GM12878 (cell line): ENCODE measurements around the gene VSIG8. TPM values are rescaled to one million over a fixed set of nuclear protein-coding genes. Genes with fewer than 3 reads are reported as not detected.

Source experiments
- ATAC-seq: fragments of 200-7000 bp; cut with Tn5 transposase; 3 replicates; pipeline ENCODE4 v1.9.1; 2020; ENCODE audit warnings: mild to moderate bottlenecking, moderate library complexity
- BruUV-seq: library from RNA; stranded (reverse); fragments of 400-500 nt; replicated peaks from 2 replicates; lab custom pipeline; 2021; lab: Mats Ljungman, UMichigan
- CTCF ChIA-PET: fragments of 300-600 bp; sonication (Branson Sonifier 250); formaldehyde crosslinking; extraction: SDS; loops from one replicate; lab custom pipeline; 2021; ENCODE audit warnings: inconsistent platforms; lab: Yijun Ruan, JAX
- POLR2A ChIA-PET: fragments of 350-600 bp; formaldehyde crosslinking; extraction: SDS; loops from one replicate; lab custom pipeline; 2021; ENCODE audit warnings: inconsistent platforms; lab: Charles Lee
- RAD21 ChIA-PET: fragments of 300-600 bp; sonication (Branson Sonifier 250); formaldehyde crosslinking; loops from one replicate; lab custom pipeline; 2023; ENCODE audit warnings: antibody characterized with exemption; ENCODE audit not compliant: unreplicated experiment; lab: Charles Lee
- SMC1A ChIA-PET: fragments of 300-600 bp; sonication (Branson Sonifier 250); formaldehyde crosslinking; loops from one replicate; lab custom pipeline; 2023; ENCODE audit not compliant: unreplicated experiment, uncharacterized antibody; lab: Charles Lee
- DNase-seq: peaks from one replicate; pipeline ENCODE4 v3.0.0-alpha.2; 2011; ENCODE audit warnings: low read depth, low spot score
- FAIRE-seq: peaks from 3 replicates; lab custom pipeline; 2011; peaks lifted over from hg19 to GRCh38; lab: Jason Lieb, UNC
- H2AFZ ChIP-seq: 2 replicates; pipeline ENCODE4 v1.6.0; 2011; ENCODE audit warnings: low read depth, low read length, control low read depth; ENCODE audit not compliant: control insufficient read depth
- H3K27ac ChIP-seq: 2 replicates; pipeline ENCODE4 v1.5.1; 2011; ENCODE audit warnings: control low read depth; ENCODE audit not compliant: control insufficient read depth, insufficient read depth
- H3K27me3 ChIP-seq, 2 experiments: replicated peaks in 1 of 2; 2 replicates each; pipeline versions ENCODE4 v1.6.0 to v1.6.1; 2011; ENCODE audit warnings: low read length in 1 of 2; ENCODE audit not compliant: control insufficient read depth in 2 of 2, insufficient read depth in 2 of 2
- H3K36me3 ChIP-seq, 2 experiments: 2 replicates each; pipeline ENCODE4 v1.5.1; 2011; ENCODE audit warnings: low read length in 1 of 2; ENCODE audit not compliant: control insufficient read depth in 2 of 2, insufficient read depth in 2 of 2
- H3K4me1 ChIP-seq: 2 replicates; pipeline ENCODE4 v1.6.1; 2011; ENCODE audit warnings: mild to moderate bottlenecking, low read length, moderate library complexity, mixed read lengths; ENCODE audit not compliant: control insufficient read depth, insufficient read depth
- H3K4me2 ChIP-seq: 2 replicates; pipeline ENCODE4 v1.6.0; 2011; ENCODE audit warnings: control low read depth; ENCODE audit not compliant: control insufficient read depth, insufficient read depth
- H3K4me3 ChIP-seq: fragments of 200-600 bp; sonication (generic); 2 replicates; pipeline ENCODE4 v1.5.1; 2016
- H3K79me2 ChIP-seq: 2 replicates; pipeline ENCODE4 v1.6.0; 2011; ENCODE audit warnings: low read length; ENCODE audit not compliant: control insufficient read depth, insufficient read depth
- H3K9ac ChIP-seq: 2 replicates; pipeline ENCODE4 v1.8.0; 2011; ENCODE audit warnings: low read length, control low read depth, mixed read lengths; ENCODE audit not compliant: control insufficient read depth, insufficient read depth
- H3K9me3 ChIP-seq: replicated peaks from 3 replicates; pipeline ENCODE4 v1.5.1; 2011; ENCODE audit warnings: mild to moderate bottlenecking, low read length; ENCODE audit not compliant: control insufficient read depth, insufficient read depth
- H4K20me1 ChIP-seq: 2 replicates; pipeline ENCODE4 v1.6.0; 2011; ENCODE audit not compliant: control insufficient read depth, insufficient read depth
- EP300 ChIP-seq, 2 experiments: fragments of 150-350 bp in 1 of 2; IDR thresholded peaks; 2 replicates each; pipeline ENCODE4 v1.6.1; 2011 to 2012; ENCODE audit warnings: low read depth in 2 of 2, low read length in 2 of 2, borderline replicate concordance in 1 of 2, improper control_type of control experiment in 1 of 2, inconsistent platforms in 1 of 2; ENCODE audit not compliant: control insufficient read depth in 1 of 2
- FOS ChIP-seq: IDR thresholded peaks from 3 replicates; pipeline ENCODE4 v1.6.1; 2011; ENCODE audit warnings: borderline replicate concordance; ENCODE audit not compliant: insufficient read length; ENCODE audit errors: extremely low read depth
- FOXM1 ChIP-seq: IDR thresholded peaks from 2 replicates; pipeline ENCODE4 v1.6.1; 2012; ENCODE audit warnings: low read depth, mild to moderate bottlenecking, inconsistent platforms, low read length, moderate library complexity
- IRF4 ChIP-seq: IDR thresholded peaks from 2 replicates; pipeline ENCODE4 v1.6.1; 2011; ENCODE audit warnings: low read depth, low read length
- MEF2A ChIP-seq: IDR thresholded peaks from 2 replicates; pipeline ENCODE4 v1.6.1; 2011; ENCODE audit warnings: low read depth, mild to moderate bottlenecking, low read length, moderate library complexity; ENCODE audit not compliant: insufficient read depth
- NR2C2 ChIP-seq: IDR thresholded peaks from 2 replicates; pipeline ENCODE4 v1.6.1; 2011; ENCODE audit warnings: borderline replicate concordance, low read depth; ENCODE audit not compliant: control insufficient read depth, insufficient read length
- WGBS: methylation state at CpG from one replicate; pipeline ENCODE4 v1.1.6; 2016; ENCODE audit warnings: low lambda C conversion rate; ENCODE audit not compliant: insufficient replicate concordance, insufficient coverage; ENCODE audit errors: missing lambda C conversion rate; 5-methylcytosine and 5-hydroxymethylcytosine counted together
- in situ Hi-C: fragments of 300-500 bp; cut with MboI; formaldehyde crosslinking; loops from 9 replicates; pipeline ENCODE4 v1.14.3; 2018; ENCODE audit warnings: mixed read lengths
- intact Hi-C: fragments of 100-400 bp; cut with micrococcal nuclease; formaldehyde crosslinking; loops from one replicate; pipeline ENCODE4 v1.14.2; 2022; ENCODE audit not compliant: unreplicated experiment
- polyA plus RNA-seq, 11 experiments: library from polyadenylated mRNA; depleted of rRNA in 4 of 11; unstranded in 6 of 11; stranded (reverse) in 5 of 11; fragments of >200 nt; fragmentation: Nextera tagmentation in 4 of 11; fragmentation: Illumina TruSeq in 1 of 11; extraction: Ambion mirVana in 4 of 11; extraction: Trizol in 1 of 11; gene quantifications; 1 replicate in 1 of 11; 2 replicates in 10 of 11; pipeline versions ENCODE4 v1.2.1 to v1.2.3, GENCODE V29; 2011 to 2016; ENCODE audit warnings: inconsistent platforms in 2 of 11, missing spikeins in 2 of 11, low read depth in 1 of 11
- total RNA-seq, 4 experiments: library from RNA; depleted of rRNA in 3 of 4; stranded (reverse); fragments of >200 nt in 3 of 4; fragmentation: Illumina TruSeq in 1 of 4; extraction: Trizol in 1 of 4; gene quantifications; 2 replicates each; pipeline versions ENCODE4 v1.2.1 to v1.2.3, GENCODE V29; 2013 to 2021
- TF ChIP-seq, protein P1 (sequence below): fragments of 450-650 bp; IDR thresholded peaks from 2 replicates; pipeline ENCODE4 v1.6.1; 2017; ENCODE audit warnings: mild to moderate bottlenecking, low read depth, inconsistent platforms; ENCODE audit not compliant: poor library complexity, severe bottlenecking
- TF ChIP-seq, protein P2 (sequence below): IDR thresholded peaks from 2 replicates; pipeline ENCODE4 v1.6.1; 2011; ENCODE audit warnings: low read depth, mild to moderate bottlenecking, low read length, moderate library complexity, borderline replicate concordance; ENCODE audit errors: extremely low read depth

Gene VSIG8
- total and polyA plus RNA-seq, 10 of the 15 experiments (the other 5 are each of a cell fraction or from before 2014, with no cell fraction given): not detected

DNA sequence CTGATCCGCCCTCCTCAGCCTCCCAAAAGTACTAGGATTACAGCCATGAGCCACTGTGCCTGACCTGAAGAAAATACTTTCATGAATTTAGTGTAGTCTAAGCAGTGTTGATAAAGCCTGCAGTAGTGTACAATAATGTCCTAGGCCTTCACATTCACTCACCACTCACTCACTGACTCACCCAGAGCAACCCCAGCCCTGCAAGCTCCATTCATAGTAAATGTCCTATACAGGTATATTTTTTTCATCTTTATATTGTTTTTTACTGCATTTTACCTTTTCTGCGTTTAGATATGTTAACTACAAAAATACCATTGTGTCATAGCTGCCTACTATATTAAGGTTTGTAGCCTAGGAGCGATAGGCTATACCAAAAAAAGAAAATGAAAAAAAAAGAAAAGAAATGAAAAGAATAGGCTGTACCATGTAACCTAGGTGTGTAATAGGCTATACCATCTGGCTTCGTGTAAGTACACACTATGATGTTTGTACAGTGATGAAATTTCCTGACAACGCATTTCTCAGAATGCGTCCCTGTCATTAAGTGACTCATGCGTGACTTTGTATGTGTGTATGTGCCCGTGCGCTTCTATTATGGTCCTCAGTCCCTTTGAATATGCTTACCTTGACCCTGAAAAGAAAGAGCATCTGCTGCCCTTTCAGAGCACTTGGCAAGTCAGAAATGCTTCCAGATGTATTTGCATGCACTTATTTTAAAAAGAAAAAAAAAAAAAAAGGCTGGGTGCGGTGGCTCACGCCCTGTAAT is 45.0 kb downstream of the VSIG8 start:
- Histone ChIP-seq H3K79me2 (no peaks in the 10 kb centered on the region), H3K9me3 (no peaks in the 10 kb centered on the region), H3K4me3 (no peak overlapping the region), H3K9ac (no peak overlapping the region), H3K4me2 (no peak overlapping the region), H3K36me3 (no peaks in the 10 kb centered on the region), H2AFZ (no peak overlapping the region), H3K27ac (no peak overlapping the region), H3K4me1 (no peaks in the 10 kb centered on the region), H3K27me3 (no peaks in the 10 kb centered on the region; a peak in 3 of 4 replicates), H4K20me1 (no peaks in the 10 kb centered on the region)
- TF ChIP-seq IRF4: no peak
- TF ChIP-seq MEF2A: no peak
- TF ChIP-seq, protein P1, sequence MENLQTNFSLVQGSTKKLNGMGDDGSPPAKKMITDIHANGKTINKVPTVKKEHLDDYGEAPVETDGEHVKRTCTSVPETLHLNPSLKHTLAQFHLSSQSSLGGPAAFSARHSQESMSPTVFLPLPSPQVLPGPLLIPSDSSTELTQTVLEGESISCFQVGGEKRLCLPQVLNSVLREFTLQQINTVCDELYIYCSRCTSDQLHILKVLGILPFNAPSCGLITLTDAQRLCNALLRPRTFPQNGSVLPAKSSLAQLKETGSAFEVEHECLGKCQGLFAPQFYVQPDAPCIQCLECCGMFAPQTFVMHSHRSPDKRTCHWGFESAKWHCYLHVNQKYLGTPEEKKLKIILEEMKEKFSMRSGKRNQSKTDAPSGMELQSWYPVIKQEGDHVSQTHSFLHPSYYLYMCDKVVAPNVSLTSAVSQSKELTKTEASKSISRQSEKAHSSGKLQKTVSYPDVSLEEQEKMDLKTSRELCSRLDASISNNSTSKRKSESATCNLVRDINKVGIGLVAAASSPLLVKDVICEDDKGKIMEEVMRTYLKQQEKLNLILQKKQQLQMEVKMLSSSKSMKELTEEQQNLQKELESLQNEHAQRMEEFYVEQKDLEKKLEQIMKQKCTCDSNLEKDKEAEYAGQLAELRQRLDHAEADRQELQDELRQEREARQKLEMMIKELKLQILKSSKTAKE: no peak
- TF ChIP-seq FOS: no peak
- TF ChIP-seq, protein P2, sequence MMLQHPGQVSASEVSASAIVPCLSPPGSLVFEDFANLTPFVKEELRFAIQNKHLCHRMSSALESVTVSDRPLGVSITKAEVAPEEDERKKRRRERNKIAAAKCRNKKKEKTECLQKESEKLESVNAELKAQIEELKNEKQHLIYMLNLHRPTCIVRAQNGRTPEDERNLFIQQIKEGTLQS: no peak
- no peak for TF ChIP-seq EP300 (IDR thresholded peaks at IDR 0.05; ENCODE audit: borderline replicate concordance in 1 of 2, control insufficient read depth in 1 of 2, low read depth in 2 of 2, low read length in 2 of 2)
- no peak for TF ChIP-seq NR2C2
- no peak for TF ChIP-seq FOXM1
- no peak for DNase-seq
- POLR2A ChIA-PET: no interaction called here
- in situ Hi-C loops: no loop called here
- BruUV-seq: no TSS peak
- intact Hi-C loops: no loop called here
- no peak for FAIRE-seq
- 51% methylated on average over 10 of the region's 11 CpGs for WGBS
- RAD21 ChIA-PET: interaction anchor here (1.0 to 1.1 kb wide), 2 partner anchors 72 to 187 kb away, joined by 3 to 4 read pairs; no protein-coding TSS in a partner anchor
- CTCF ChIA-PET: interaction anchor here (0.8 to 2.0 kb wide), 4 partner anchors 18 to 190 kb away, joined by 3 to 5 read pairs (median 4); no protein-coding TSS in a partner anchor
- no peak for ATAC-seq
- SMC1A ChIA-PET: interaction anchor here (0.8 to 1.2 kb wide), 3 partner anchors 13 to 22 kb away, joined by 3 to 4 read pairs (median 4); partner anchors contain the start of gene FCRL6
